Hepatocyte (in vitro differentiated cells): ENCODE results near the gene NKD1. TPM values are rescaled to one million over a fixed set of nuclear protein-coding genes. Genes with fewer than 3 reads are reported as not detected.

Experiments
- DNase-seq: peaks from one replicate; pipeline ENCODE4 v3.0.0-alpha.2; 2016; ENCODE audit warnings: low spot score
- H2AFZ ChIP-seq: fragments of 200-600 bp; sonication (generic); 2 replicates; pipeline ENCODE4 v1.6.0; 2016; ENCODE audit warnings: antibody characterized with exemption, mild to moderate bottlenecking
- H3K27ac ChIP-seq: fragments of 200-600 bp; sonication (generic); 2 replicates; pipeline ENCODE4 v1.5.1; 2016; ENCODE audit warnings: mild to moderate bottlenecking
- H3K27me3 ChIP-seq: fragments of 200-600 bp; sonication (generic); 2 replicates; pipeline ENCODE4 v1.6.1; 2016
- H3K36me3 ChIP-seq: fragments of 200-600 bp; sonication (generic); replicated peaks from 2 replicates; pipeline ENCODE4 v1.5.1; 2016; ENCODE audit warnings: low read depth; ENCODE audit not compliant: insufficient read depth
- H3K4me1 ChIP-seq: fragments of 200-600 bp; sonication (generic); 2 replicates; pipeline ENCODE4 v1.5.1; 2016; ENCODE audit warnings: mild to moderate bottlenecking, moderate library complexity; ENCODE audit not compliant: insufficient read depth
- H3K4me2 ChIP-seq: fragments of 200-600 bp; sonication (generic); 2 replicates; pipeline ENCODE4 v1.6.0; 2016
- H3K4me3 ChIP-seq: fragments of 200-600 bp; sonication (generic); 2 replicates; pipeline ENCODE4 v1.5.1; 2016; ENCODE audit warnings: mild to moderate bottlenecking
- H3K79me2 ChIP-seq: fragments of 200-600 bp; sonication (generic); 2 replicates; pipeline ENCODE4 v1.6.0; 2017; ENCODE audit warnings: mild to moderate bottlenecking
- H3K9me2 ChIP-seq: fragments of 200-600 bp; sonication (generic); replicated peaks from 2 replicates; pipeline ENCODE4 v1.6.0; 2017; ENCODE audit warnings: mild to moderate bottlenecking; ENCODE audit not compliant: insufficient read depth
- H3K9me3 ChIP-seq: fragments of 200-600 bp; sonication (generic); 2 replicates; pipeline ENCODE4 v1.5.1; 2016; ENCODE audit warnings: low read depth, mild to moderate bottlenecking
- H4K20me1 ChIP-seq: fragments of 200-600 bp; sonication (generic); 2 replicates; pipeline ENCODE4 v1.6.0; 2016; ENCODE audit warnings: mild to moderate bottlenecking; ENCODE audit not compliant: insufficient read depth, poor library complexity, severe bottlenecking
- CTCF ChIP-seq: fragments of 200-600 bp; sonication (generic); IDR thresholded peaks from 2 replicates; pipeline ENCODE4 v1.5.1; 2016; ENCODE audit warnings: antibody characterized with exemption, mild to moderate bottlenecking; ENCODE audit not compliant: poor library complexity
- EZH2 ChIP-seq: fragments of 200-600 bp; sonication (generic); IDR thresholded peaks from 2 replicates; pipeline ENCODE4 v1.6.1; 2016; ENCODE audit warnings: antibody characterized with exemption, mild to moderate bottlenecking, borderline replicate concordance
- EZH2phosphoT487 ChIP-seq: fragments of 200-600 bp; sonication (generic); IDR thresholded peaks from one replicate; pipeline ENCODE4 v1.6.1; 2018; ENCODE audit warnings: antibody characterized with exemption, mild to moderate bottlenecking, low read depth, moderate library complexity; ENCODE audit not compliant: unreplicated experiment, severe bottlenecking
- WGBS: methylation state at CpG from one replicate; pipeline ENCODE4 v1.1.6; 2016; ENCODE audit warnings: low lambda C conversion rate; ENCODE audit errors: missing lambda C conversion rate; 5-methylcytosine and 5-hydroxymethylcytosine counted together
- polyA plus RNA-seq: library from polyadenylated mRNA; unstranded; fragments of >200 nt; fragmentation: Nextera tagmentation; extraction: Ambion mirVana; gene quantifications from 2 replicates; pipeline ENCODE4 v1.2.1, GENCODE V29; 2016
- total RNA-seq: library from RNA; depleted of rRNA; stranded (reverse); fragments of >200 nt; gene quantifications from 2 replicates; pipeline ENCODE4 v1.2.3, GENCODE V29; 2014

Gene NKD1
- total and polyA plus RNA-seq, 2 experiments from 2014 or later, result 5.9 to 26.3 TPM

GRCh38 chr16:50570354-50570753, 22.2 kb downstream of the NKD1 start:
- 92% methylated on average over 7 of the region's 7 CpGs for WGBS
- DNase-seq, result no peak
- Histone ChIP-seq H3K4me3 (no peak overlapping the region), H2AFZ (no peak overlapping the region), H3K9me2 (no peaks in the 10 kb centered on the region), H3K27me3 (no peaks in the 10 kb centered on the region), H3K4me1 (peaks cover 6% of the 10 kb centered on the region), H3K27ac (no peak overlapping the region), H3K9me3 (no peaks in the 10 kb centered on the region), H3K79me2 (peaks cover 6% of the 10 kb centered on the region), H3K4me2 (no peak overlapping the region), H3K36me3 (no peaks in the 10 kb centered on the region), H4K20me1 (no peaks in the 10 kb centered on the region)
- TF ChIP-seq EZH2, result no peak
- TF ChIP-seq CTCF, result no peak
- no peak for TF ChIP-seq EZH2phosphoT487

DNA sequence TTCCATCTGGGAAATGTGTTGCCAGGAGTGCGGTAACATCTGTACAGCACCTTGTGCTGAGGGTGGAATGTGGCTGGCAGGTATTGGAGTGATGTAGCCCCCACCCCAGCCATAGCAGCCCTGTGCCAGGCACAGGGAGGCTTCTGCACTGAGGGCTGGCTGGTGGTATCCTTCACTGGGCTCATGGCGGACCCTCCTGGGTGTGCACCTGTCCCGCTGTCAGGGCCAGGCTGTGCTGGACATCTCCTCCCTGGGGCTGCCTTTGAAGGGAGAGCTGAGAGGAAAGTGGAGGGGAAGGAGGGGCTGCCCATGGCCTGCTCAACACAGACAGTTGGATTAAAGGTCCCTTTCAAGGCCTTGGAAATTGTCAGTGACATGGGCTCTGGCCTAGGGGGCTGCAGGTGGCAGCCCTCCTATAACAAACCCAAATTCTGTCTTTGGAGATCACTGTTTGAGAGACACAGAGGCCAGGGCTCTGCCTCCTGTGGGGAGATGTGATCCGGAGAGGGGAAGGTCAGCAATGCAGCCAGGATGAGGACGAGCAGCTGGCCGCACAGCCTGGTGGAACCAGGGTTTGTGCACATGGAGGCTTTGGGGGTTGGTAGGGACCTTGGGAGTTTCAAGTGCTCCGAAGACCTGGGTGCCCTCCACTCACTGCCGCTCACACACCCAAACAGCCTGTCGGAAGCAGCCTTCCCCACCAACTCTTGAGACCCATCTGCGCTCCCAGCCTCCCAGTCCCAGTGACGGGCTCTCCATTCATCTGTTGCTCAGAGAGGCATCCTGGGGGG, 22.8 kb downstream of the NKD1 start:
- TF ChIP-seq CTCF (no peak), EZH2 (no peak), EZH2phosphoT487 (no peak)
- no peaks in the 10 kb centered on the region for H3K27me3 ChIP-seq
- H3K9me3 ChIP-seq, result no peaks in the 10 kb centered on the region
- H4K20me1 ChIP-seq, result no peaks in the 10 kb centered on the region
- H3K4me3 ChIP-seq, result no peak overlapping the region
- 93% methylated on average over 11 of the region's 11 CpGs for WGBS
- H3K79me2 ChIP-seq, result peaks cover 6% of the 10 kb centered on the region
- H3K9me2 ChIP-seq, result no peaks in the 10 kb centered on the region
- peaks cover 6% of the 10 kb centered on the region for H3K4me1 ChIP-seq
- H3K4me2 ChIP-seq, result no peak overlapping the region
- H2AFZ ChIP-seq, result no peak overlapping the region
- DNase-seq, result no peak
- H3K36me3 ChIP-seq, result no peaks in the 10 kb centered on the region
- no peak overlapping the region for H3K27ac ChIP-seq

DNA sequence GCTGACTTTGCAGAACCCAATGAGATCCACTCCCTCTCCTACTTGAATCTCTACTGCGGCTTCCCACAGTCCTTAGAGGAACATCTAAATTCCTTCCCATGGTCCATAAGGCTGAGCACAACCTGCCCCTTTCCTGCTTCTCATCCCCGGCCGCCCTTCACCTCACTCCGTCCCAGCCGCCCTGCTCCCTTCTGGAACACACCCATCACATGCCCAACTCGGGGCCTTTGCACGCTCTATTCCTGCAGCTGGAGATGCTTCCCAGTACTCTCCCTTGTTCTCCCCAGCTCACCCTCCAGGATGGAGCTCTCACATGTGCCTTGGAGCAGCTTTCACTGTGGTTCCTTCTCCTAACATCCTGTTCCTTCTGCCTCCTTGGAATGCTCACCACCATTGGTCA, 23.6 kb downstream of the NKD1 start:
- Histone ChIP-seq H3K27ac (no peak overlapping the region), H3K27me3 (no peaks in the 10 kb centered on the region), H3K9me3 (no peaks in the 10 kb centered on the region), H3K4me2 (no peak overlapping the region), H3K9me2 (no peaks in the 10 kb centered on the region), H3K36me3 (no peaks in the 10 kb centered on the region), H4K20me1 (no peaks in the 10 kb centered on the region), H2AFZ (no peak overlapping the region), H3K4me3 (no peak overlapping the region), H3K79me2 (peaks cover 6% of the 10 kb centered on the region), H3K4me1 (peaks cover 6% of the 10 kb centered on the region)
- TF ChIP-seq EZH2phosphoT487 (no peak), CTCF (no peak), EZH2 (no peak)
- DNase-seq, result no peak
- WGBS, result over 99% methylated on average over 7 of the region's 7 CpGs
